GM18520 (cell line): ENCODE measurements around the gene ATP10A.

Source experiments
- ATAC-seq: cut with Tn5 transposase; IDR thresholded peaks from one replicate; pipeline ENCODE4 v1.9.1; 2021; ENCODE audit not compliant: unreplicated experiment

The ATP10A gene, protein sequence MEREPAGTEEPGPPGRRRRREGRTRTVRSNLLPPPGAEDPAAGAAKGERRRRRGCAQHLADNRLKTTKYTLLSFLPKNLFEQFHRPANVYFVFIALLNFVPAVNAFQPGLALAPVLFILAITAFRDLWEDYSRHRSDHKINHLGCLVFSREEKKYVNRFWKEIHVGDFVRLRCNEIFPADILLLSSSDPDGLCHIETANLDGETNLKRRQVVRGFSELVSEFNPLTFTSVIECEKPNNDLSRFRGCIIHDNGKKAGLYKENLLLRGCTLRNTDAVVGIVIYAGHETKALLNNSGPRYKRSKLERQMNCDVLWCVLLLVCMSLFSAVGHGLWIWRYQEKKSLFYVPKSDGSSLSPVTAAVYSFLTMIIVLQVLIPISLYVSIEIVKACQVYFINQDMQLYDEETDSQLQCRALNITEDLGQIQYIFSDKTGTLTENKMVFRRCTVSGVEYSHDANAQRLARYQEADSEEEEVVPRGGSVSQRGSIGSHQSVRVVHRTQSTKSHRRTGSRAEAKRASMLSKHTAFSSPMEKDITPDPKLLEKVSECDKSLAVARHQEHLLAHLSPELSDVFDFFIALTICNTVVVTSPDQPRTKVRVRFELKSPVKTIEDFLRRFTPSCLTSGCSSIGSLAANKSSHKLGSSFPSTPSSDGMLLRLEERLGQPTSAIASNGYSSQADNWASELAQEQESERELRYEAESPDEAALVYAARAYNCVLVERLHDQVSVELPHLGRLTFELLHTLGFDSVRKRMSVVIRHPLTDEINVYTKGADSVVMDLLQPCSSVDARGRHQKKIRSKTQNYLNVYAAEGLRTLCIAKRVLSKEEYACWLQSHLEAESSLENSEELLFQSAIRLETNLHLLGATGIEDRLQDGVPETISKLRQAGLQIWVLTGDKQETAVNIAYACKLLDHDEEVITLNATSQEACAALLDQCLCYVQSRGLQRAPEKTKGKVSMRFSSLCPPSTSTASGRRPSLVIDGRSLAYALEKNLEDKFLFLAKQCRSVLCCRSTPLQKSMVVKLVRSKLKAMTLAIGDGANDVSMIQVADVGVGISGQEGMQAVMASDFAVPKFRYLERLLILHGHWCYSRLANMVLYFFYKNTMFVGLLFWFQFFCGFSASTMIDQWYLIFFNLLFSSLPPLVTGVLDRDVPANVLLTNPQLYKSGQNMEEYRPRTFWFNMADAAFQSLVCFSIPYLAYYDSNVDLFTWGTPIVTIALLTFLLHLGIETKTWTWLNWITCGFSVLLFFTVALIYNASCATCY (N-terminal part only)

DNA sequence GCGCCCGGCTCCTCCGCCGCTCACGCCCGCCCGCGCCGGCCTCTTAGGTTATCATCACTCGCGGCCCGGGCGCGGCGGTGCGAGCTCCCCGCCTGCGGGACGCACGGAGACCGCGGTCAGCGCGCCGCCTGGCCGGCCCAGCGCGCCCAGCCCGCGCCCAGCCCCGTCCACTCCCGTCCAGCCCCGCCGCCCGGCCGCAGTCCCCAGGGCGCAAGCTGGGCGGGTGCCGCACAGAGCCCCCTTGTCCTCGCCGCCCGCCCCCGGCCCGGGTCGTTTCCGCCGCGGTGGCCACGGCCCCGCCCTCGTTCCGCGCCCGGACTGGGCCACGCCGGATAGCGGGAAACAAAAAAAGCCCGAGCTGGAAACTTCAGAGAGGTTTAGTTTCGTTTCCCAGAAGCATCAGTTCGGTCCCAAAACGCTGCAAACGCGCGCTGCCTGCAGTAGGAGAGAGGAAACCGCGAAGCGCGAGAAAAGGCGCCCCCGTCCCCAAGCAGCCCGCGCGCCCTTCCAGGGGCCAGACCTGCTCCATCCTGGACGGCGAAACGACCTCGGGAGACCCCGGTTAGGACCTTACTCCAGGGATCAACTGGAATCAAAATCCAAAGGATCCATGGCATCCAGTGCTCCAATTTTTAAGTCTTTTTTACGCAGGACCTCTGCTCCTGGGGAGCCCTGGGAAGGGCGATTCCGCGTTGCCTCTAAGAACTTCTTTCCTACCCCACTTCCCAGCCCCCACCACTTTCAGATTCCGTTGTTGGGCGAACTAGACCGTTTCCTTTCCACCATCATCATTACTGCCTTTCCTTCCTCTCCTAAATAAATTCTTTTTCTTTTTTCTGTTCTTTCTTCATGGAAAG, at the start of gene ATP10A:
Gene ATP10A, minus strand, starts transcription at position 217 of the 857 bp plus-strand sequence. CDS start 231 bp downstream, outside the sequence.
- ATAC-seq = no peak

DNA sequence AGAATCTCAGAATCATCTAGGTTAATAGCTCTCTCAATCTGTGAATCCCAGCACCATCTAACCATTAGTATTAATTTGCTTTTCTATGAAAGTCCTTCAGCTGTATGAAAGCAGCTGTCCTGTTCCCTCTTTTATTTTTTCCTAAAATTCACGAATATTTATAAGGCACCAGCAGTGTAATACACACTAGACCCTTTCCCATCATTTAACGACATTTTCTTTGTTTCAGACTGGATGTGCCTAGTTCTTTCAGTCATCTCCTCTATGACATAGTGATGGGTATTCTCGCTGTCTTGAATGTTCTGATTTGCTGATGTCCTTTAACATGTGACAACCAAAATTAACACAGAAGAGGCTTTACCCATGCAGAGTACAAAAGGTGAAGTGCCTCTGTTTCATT, 48.9 kb upstream of the ATP10A start:
- no peak for ATAC-seq

DNA sequence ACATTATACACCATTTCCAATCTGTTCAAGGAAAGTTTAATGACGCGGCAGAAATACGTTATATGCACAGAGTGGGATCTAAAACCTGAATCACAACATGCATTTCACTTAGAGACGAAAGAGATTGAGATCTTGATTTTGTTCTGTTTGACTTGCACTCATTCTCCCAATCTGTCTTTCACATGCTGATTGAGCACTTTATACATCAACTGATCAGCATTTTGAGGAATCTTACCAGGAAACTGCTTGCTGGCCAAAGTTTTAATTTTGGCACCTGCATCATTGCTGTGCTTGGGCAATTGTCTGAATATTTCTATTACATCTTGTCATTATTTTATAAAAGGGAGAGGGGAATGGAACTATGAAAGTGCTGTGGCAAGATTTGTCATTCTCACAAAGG, 47.7 kb upstream of the ATP10A start:
- no peak for ATAC-seq

DNA sequence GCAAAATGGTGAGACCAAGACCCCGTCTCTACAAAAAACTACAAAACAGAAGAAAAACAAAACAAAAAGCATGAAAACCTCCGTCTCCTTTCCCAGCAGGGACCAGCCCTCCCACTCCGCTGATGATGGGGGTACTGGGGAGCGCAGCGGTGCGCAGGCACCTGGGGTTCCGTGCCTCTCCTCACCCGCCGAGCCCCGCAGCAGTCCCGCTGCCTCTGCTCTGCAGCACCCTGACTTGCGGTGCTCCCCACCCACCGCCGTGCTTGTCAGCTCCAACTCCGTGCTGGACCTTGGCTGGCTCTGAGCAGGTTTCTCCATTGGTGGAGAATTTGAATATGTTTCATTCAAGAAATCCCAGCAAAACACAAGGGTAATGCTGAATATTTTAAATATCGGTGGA, 46.7 kb upstream of the ATP10A start:
- ATAC-seq = no peak

DNA sequence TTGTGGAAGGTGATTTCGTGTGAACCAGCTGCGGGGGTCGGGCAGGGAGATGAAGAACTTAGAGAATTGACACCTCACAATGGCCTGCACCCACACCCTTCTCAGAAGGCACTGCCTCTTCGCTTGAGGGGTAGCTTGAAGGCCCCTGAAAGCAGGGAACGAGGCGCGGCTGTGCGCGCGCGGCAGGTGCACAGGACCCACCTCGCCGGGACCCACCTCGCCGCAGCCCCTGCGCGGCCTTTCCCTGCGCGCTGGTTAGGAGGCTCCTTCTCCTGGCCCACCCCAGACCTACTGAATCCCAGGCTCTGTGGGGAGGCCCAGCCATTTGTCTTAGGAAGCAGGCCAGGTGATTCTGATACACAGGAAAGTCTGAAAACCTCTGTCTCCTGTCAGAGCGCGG, 46.2 kb upstream of the ATP10A start:
- no peak for ATAC-seq

DNA sequence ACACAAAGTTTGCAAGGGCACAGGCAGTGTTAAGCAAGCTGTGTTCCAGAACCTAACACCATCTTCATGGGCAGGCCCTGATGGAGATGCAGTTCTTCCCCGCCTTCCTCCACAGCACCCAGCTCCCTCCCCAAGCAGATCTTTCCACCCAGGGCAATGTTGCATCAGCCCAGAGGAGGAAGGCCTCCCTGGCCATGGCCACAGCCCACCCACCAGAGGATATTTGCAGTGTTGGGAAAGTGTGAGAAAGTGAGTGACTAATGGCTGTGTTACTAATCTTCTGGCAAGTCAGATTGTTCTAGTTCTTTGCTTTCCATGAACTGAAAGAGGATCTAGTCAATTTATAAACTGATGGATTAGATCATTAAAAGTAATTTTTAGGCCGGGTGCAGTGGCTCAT, 42.0 kb upstream of the ATP10A start:
- ATAC-seq = no peak

DNA sequence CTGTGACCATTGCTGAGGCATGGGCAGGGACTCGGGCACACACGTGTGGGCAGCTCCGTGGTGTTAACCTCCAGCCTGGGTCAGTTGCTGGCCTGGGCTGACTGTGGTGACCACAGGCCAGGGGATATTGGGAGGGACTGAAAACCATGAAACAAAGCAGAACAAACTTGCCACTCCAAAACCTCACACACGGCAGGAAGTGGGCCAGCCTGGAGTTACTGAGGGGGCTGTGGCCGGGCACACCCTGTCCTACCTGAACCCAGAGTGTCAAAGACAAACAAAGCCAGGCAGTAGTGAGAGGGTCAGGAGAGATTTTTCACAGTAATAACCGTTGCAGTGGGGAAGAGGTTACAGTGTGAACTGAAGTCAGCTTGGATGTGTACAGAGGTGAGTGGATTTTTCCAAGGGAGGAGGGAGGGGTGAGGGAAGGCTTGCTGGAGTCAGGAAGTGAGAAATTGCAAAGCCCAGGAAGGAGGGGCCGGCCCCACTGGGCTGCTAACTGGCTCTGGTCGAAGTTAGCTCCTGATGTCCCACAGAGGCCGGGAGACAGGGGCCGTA, 40.0 kb upstream of the ATP10A start:
- no peak for ATAC-seq

DNA sequence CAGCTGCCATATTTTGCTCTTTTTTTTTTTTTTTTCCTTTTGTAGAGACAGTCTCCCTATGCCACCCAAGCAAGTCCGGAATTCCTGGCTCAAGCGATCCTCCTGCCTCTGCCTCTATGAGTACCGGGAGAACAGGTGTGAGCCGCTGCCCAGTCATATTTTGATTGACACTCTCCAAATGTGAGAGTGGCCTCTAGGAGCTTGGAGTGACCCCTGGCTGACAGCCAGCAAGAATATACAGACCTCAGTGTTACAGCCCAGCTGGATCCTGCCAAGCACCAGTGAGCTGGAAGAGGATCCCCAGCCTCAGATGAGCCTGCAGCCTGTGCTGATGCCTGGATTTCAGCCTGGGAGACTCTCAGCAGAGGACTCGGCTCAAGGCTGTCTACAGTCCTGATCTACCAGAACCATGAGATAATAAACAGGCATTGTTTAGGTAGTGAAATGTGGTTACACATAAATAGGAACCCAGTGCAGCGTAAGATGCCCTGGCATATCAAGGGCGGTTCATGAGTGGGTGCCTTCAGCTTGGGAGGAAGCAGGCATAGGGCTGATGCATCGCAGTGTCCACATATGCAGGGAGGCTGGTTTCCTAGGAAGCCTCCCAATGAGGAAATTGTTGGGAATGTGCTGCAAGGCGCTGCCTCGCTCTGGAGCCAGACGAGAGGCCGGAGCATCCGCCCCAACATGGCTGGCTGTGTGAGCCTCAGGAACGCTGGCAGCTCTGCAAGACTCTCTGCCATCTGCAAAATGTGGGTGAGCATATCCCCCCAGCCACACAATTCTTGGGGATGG, 38.9 kb upstream of the ATP10A start:
- ATAC-seq = no peak

DNA sequence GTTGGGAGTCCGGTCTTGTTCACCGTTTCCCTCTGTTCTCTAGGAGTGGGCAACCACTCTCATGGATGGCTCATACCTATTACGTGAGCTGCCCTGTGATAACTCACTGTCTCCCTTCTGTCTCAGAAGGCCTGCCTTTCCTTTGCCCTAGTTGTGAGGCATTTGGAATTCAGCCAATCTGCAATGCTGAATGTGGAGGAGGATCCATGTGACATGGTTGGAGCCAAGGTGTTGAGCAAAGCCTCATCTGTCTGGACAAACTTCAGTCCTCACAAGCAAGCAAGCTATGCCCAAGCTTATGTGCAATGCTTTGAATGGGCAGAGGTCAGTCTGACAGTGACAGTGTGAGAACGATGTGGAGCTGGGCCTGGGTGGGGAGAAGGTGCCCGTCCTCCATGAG, 37.8 kb upstream of the ATP10A start:
- no peak for ATAC-seq

DNA sequence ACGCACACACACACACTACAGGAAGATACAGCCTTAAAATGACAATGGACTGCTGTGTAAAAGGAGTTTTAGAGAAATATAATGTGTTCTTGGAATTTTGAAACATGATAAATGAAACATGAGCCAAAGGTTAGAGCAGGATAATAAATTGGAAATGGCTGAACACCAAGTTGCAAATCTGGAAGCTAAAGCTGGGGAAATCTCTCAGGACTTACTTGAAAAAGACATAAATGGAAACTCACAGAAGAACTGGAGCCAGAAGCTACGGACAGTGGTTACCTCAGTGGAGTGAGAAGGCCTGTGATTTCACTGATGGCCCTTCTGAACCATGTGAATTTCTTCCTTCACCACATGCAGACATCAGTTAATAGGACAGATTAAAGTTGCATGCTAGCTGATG, 37.3 kb upstream of the ATP10A start:
- ATAC-seq = no peak

DNA sequence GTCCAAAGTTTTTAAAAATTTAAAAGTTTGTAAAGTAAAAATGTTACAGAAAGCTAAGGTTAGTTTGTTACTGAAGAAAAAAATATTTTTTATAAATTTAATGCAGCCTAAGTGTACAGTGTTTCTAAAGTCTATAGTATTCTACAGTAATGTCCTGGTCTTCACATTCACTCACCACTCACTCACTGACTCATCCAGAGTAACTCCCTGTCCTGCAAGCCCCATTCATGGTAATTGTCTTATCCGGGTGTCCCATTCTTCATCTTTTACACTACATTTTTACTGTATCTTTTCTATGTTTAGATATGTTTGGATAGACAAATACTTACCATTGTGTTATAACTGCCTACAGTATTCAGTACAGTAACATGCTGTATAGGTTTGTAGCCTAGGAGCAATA, 36.7 kb upstream of the ATP10A start:
- ATAC-seq = no peak

DNA sequence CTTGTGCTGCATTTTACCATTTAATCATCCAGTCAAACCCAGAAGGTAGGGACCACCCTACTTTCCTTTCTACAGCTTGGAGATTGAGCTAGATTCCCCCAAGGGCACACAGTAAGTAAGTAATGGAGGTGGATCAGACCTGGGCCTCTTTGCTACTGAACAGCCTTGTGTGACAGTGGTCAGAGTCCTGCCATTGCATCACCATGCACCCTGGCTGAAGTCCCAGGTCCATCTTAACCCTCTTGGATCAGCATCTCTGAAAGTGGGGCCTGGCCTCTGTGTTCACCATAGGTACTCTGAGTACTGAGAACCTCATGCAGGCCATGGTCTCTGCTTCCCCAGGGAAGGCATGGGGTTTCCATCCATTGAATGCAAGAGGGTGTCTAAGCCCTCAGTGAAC, 34.5 kb upstream of the ATP10A start:
- no peak for ATAC-seq

DNA sequence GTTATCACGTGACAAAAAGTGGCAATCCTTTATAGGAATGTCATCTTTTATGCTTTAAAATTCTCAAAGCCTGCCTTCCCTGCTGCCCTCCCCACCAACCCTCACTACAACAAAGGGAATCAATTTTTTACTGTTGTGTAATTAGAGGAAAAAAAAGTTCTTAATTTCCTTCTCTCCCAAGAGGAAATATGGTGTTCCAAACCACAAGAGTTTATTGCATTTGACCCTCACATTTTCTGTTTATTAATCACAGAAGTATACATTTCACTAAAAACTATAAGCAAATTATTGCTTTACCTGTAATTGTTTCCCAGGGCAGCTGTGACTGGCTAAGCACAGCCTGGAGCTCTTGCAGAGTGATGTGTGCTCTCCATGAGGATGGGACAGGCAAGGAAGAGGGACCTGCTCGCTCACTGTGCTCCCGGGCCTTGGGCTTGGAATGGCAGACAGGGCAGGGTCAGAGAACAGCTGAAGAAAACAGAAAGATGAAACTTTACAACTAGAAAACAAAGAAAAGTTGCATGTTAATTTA, 31.3 kb upstream of the ATP10A start:
- no peak for ATAC-seq

DNA sequence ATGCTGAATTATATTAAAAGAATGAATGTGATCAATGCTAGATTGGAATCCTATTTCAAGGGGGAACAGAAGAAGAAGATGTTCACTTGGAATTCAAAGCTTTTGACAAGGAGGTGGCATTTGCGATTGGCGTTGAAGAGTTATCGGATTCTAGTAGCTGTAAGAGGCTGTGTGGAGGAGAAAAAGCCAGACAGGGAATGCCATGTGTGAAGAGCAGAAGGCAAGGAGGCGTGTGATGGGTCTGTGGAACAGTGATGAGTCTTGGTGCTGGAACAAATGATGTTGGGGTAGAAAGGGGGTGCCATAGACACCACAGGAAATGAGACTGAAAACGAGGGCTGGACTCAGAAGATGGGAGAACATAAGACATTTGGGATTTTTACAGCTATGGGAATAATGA, 30.5 kb upstream of the ATP10A start:
- ATAC-seq = no peak

DNA sequence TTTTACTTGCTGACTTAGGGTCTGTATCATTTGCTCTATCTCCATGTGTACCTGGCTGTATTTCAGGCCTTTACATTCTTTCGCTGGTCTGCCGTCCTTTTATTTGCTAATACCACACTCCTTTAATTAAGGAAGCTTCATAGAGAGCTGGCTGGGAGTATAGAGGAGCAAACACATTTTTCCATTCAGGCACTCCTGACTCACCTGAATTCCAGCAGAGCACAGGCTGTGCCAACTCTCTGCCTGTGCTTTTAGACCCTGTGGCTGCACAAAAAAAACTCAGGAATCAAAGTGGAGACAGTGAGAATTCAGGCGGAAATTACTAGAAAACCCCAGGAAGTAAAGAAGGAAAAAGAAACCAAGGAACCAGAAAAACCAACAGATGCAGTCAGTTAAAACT, 29.0 kb upstream of the ATP10A start:
- no peak for ATAC-seq

DNA sequence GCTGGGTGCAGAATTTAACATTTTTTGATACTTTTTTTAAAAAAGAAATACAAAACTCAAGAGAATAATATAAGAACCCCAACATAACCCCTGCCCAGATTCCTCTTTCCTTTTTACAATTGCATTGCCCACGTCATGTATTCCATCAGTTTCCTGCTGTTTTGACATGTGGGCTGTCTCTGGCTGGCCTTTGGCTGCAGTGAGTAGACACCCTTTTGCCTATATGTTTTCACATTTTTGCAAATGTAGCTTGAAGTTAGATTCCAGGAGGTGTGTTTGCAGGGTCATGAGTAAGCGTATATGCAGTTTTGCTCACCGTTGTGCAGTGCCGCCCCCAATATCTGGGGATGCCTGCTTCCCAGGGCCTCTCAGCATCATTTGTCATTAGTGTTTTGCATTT, 28.0 kb upstream of the ATP10A start:
- no peak for ATAC-seq

DNA sequence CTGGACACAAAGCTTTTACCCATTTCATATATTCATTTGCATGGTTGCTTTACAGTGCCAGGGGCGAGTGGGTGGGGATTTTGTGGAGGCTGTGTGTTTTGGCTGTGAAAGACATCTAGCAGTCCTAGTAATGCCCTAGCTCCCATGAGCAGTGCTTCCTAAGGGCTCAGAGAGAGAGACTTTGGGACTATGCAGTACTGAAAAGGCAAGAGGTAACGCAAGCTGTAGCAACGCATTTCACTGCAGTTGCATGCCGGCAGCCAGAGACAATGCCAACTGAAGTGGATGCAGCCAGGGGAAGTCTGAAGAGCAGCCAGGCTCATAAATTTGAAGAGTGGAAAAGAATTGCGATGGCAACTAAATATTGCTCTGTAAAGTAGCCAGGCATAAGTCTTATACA, 27.4 kb upstream of the ATP10A start:
- ATAC-seq = no peak

DNA sequence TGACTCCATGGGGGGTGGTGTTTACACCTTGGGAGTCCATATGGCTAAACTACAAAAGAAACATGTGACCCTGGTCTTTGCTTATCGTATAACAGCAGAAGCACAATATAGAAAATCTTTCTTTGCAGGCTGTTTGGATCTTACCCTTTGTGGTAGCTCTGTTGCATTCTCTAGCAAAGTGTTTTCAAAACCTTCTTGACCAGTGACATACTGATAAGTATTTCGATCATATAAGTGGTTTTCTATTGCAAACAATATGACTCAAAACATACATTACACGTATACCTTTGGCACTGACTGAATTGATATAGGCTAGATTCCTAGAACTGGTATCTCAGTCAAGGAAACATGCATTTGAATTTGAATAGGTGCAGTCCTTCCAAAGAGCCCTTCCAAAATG, 24.7 kb upstream of the ATP10A start:
- no peak for ATAC-seq

DNA sequence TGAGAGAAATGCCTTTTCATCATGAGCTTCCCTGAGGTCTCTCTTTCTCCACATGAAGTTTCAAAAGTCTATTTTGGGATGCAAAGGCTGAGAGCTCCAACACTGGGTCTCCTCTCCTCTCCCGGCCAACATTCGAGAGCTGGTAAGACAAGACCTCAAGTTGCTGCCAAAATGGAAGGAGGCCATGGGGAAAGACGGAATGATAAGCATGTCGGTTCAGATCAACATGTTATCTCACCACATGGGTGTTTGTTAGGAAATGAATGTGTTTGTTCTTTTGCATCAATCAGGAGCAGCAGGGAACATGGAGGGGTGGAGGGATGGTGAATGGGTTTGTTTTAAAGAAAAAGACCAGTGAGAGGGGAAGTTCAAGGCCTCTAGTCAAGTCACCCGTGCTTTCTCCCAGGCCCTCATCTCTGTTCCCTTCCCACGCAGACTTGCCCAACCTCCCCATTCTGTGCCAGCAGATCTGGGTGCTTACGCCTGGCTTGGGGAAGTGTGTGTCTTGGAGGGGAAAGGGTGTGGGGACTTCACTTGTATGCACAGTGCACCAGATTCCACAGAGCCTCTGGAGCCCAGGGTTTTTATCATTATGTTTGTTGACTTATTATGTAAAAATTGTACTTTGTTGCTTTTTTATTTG, 23.5 kb upstream of the ATP10A start:
- no peak for ATAC-seq
